H7 (cell line): Measurements from ENCODE around the gene GAGE12E. TPM values are rescaled to one million over a fixed set of nuclear protein-coding genes. Genes with fewer than 3 reads are reported as not detected.
"Not testable (repeated sequence)": the region's sequence is repeated elsewhere in the genome, so short reads cannot be mapped to it uniquely, and the experiment has no call there.

Experiments used
- DNase-seq: peaks from one replicate; pipeline ENCODE4 v3.0.0; 2012
- H3K27me3 ChIP-seq: 2 replicates; pipeline ENCODE4 v1.6.0; 2011; ENCODE audit warnings: mild to moderate bottlenecking, low read length; ENCODE audit not compliant: control insufficient read depth, insufficient read depth
- H3K36me3 ChIP-seq: replicated peaks from 2 replicates; pipeline ENCODE4 v1.5.1; 2011; ENCODE audit warnings: low read length; ENCODE audit not compliant: control insufficient read depth, insufficient read depth
- H3K4me3 ChIP-seq: 2 replicates; pipeline ENCODE4 v1.5.1; 2011; ENCODE audit warnings: low read depth, mild to moderate bottlenecking, control low read depth, low read length, moderate library complexity; ENCODE audit not compliant: insufficient read depth
- total RNA-seq: library from RNA; depleted of rRNA; stranded (reverse); fragments of >200 nt; shearing (Covaris generic); gene quantifications from 2 replicates; pipeline ENCODE4 v1.2.3, GENCODE V29; 2014; rRNA removed

Gene GAGE12E, protein sequence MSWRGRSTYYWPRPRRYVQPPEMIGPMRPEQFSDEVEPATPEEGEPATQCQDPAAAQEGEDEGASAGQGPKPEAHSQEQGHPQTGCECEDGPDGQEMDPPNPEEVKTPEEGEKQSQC
- total RNA-seq, result not detected in 2 replicates

DNA sequence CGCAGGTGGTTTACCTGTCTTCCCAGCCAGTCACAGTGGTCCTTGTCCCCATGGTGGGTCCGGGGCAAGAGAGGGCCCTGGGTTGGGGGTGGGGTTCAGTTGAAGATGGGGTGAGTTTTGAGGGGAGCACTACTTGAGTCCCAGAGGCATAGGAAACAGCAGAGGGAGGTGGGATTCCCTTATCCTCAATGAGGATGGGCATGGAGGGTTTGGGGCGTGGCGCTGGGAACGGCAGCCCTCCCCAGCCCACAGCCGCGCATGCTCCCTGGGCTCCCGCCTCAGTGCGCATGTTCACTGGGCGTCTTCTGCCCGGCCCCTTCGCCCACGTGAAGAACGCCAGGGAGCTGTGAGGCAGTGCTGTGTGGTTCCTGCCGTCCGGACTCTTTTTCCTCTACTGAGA is at the start of gene GAGE12E:
Gene GAGE12E (plus strand): TSS at position 301 of the 400 bp plus-strand sequence. CDS start 1,155 bp downstream, outside the sequence.
- H3K36me3 ChIP-seq, H3K27me3 ChIP-seq, DNase-seq, H3K4me3 ChIP-seq: not testable (repeated sequence)

DNA sequence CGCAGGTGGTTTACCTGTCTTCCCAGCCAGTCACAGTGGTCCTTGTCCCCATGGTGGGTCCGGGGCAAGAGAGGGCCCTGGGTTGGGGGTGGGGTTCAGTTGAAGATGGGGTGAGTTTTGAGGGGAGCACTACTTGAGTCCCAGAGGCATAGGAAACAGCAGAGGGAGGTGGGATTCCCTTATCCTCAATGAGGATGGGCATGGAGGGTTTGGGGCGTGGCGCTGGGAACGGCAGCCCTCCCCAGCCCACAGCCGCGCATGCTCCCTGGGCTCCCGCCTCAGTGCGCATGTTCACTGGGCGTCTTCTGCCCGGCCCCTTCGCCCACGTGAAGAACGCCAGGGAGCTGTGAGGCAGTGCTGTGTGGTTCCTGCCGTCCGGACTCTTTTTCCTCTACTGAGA is 19.2 kb upstream of the GAGE12E start, which contains the start of gene GAGE12C:
Gene GAGE12C (plus strand): TSS at position 301 of the 400 bp plus-strand sequence. CDS start 1,155 bp downstream, outside the sequence.
- H3K4me3 ChIP-seq, H3K36me3 ChIP-seq, DNase-seq, H3K27me3 ChIP-seq: not testable (repeated sequence)

DNA sequence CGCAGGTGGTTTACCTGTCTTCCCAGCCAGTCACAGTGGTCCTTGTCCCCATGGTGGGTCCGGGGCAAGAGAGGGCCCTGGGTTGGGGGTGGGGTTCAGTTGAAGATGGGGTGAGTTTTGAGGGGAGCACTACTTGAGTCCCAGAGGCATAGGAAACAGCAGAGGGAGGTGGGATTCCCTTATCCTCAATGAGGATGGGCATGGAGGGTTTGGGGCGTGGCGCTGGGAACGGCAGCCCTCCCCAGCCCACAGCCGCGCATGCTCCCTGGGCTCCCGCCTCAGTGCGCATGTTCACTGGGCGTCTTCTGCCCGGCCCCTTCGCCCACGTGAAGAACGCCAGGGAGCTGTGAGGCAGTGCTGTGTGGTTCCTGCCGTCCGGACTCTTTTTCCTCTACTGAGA is 9.7 kb upstream of the GAGE12E start, which contains the start of gene GAGE12D:
Gene GAGE12D (plus strand): TSS at position 301 of the 400 bp plus-strand sequence. CDS start 1,155 bp downstream, outside the sequence.
- H3K4me3 ChIP-seq, result not testable (repeated sequence)

DNA sequence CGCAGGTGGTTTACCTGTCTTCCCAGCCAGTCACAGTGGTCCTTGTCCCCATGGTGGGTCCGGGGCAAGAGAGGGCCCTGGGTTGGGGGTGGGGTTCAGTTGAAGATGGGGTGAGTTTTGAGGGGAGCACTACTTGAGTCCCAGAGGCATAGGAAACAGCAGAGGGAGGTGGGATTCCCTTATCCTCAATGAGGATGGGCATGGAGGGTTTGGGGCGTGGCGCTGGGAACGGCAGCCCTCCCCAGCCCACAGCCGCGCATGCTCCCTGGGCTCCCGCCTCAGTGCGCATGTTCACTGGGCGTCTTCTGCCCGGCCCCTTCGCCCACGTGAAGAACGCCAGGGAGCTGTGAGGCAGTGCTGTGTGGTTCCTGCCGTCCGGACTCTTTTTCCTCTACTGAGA is 9.5 kb downstream of the GAGE12E start, which contains the start of gene GAGE12F:
Gene GAGE12F (plus strand): TSS at position 301 of the 400 bp plus-strand sequence. CDS start 1,155 bp downstream, outside the sequence.
- DNase-seq, result not testable (repeated sequence)

More for the DNA sequence above, 9.7 kb upstream of the GAGE12E start, which contains the start of gene GAGE12D:
- H3K36me3 ChIP-seq, DNase-seq, H3K27me3 ChIP-seq: not testable (repeated sequence)

DNA sequence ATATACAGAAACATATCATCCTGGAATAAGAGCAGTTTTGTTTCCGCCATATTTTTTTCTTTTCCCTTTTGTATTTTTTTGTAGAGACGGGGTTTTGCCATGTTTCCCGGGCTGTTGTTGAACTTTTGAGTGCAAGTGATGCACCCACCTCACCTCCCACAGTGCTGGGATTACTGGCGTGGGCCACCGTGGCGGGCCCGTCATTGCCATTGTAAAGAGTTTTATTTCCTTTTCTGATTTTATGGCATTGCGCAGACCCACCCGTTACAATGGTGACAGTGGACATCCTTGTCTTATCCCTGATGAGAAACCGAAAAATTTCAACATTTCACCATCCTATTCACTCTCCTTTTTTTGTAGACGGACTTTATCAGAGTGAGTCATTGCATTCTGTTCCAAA is 17.6 kb downstream of the GAGE12E start:
- not testable (repeated sequence) for DNase-seq, H3K36me3 ChIP-seq, H3K27me3 ChIP-seq, H3K4me3 ChIP-seq

More for the DNA sequence above, 9.5 kb downstream of the GAGE12E start, which contains the start of gene GAGE12F:
- H3K4me3 ChIP-seq, H3K27me3 ChIP-seq, H3K36me3 ChIP-seq: not testable (repeated sequence)

DNA sequence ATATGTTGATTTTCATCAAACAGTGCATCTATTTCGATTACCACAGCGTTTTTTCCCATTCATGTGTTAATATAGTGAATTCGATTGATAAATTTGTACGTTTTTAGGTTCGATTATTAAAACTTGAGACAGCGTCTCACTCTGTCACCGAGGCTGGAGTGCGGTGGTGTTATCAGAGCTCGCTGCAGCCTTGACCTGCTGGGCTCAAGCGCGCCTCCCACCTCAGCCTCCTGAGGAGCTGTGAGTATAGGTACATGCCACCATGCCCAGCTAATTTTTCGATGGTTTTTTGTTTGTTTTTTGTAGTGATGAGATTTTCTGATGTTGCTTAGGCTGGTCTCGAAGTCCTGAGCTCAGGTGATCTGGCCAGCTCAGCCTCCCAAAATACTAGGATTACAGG is 18.1 kb downstream of the GAGE12E start:
- not testable (repeated sequence) for H3K36me3 ChIP-seq, H3K27me3 ChIP-seq, H3K4me3 ChIP-seq, DNase-seq

DNA sequence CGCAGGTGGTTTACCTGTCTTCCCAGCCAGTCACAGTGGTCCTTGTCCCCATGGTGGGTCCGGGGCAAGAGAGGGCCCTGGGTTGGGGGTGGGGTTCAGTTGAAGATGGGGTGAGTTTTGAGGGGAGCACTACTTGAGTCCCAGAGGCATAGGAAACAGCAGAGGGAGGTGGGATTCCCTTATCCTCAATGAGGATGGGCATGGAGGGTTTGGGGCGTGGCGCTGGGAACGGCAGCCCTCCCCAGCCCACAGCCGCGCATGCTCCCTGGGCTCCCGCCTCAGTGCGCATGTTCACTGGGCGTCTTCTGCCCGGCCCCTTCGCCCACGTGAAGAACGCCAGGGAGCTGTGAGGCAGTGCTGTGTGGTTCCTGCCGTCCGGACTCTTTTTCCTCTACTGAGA is 19.0 kb downstream of the GAGE12E start, which contains the start of gene GAGE12G:
Gene GAGE12G (plus strand): TSS at position 301 of the 400 bp plus-strand sequence. CDS start 1,155 bp downstream, outside the sequence.
- H3K27me3 ChIP-seq, H3K4me3 ChIP-seq, DNase-seq, H3K36me3 ChIP-seq: not testable (repeated sequence)

DNA sequence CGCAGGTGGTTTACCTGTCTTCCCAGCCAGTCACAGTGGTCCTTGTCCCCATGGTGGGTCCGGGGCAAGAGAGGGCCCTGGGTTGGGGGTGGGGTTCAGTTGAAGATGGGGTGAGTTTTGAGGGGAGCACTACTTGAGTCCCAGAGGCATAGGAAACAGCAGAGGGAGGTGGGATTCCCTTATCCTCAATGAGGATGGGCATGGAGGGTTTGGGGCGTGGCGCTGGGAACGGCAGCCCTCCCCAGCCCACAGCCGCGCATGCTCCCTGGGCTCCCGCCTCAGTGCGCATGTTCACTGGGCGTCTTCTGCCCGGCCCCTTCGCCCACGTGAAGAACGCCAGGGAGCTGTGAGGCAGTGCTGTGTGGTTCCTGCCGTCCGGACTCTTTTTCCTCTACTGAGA is 28.6 kb downstream of the GAGE12E start, which contains the start of gene GAGE12H:
Gene GAGE12H (plus strand): TSS at position 301 of the 400 bp plus-strand sequence. CDS start 1,155 bp downstream, outside the sequence.
- not testable (repeated sequence) for DNase-seq, H3K36me3 ChIP-seq, H3K27me3 ChIP-seq, H3K4me3 ChIP-seq

DNA sequence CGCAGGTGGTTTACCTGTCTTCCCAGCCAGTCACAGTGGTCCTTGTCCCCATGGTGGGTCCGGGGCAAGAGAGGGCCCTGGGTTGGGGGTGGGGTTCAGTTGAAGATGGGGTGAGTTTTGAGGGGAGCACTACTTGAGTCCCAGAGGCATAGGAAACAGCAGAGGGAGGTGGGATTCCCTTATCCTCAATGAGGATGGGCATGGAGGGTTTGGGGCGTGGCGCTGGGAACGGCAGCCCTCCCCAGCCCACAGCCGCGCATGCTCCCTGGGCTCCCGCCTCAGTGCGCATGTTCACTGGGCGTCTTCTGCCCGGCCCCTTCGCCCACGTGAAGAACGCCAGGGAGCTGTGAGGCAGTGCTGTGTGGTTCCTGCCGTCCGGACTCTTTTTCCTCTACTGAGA is 38.1 kb downstream of the GAGE12E start, which contains the start of gene GAGE2A:
Gene GAGE2A (plus strand): TSS at position 301 of the 400 bp plus-strand sequence. CDS start 1,155 bp downstream, outside the sequence.
- not testable (repeated sequence) for DNase-seq, H3K4me3 ChIP-seq, H3K36me3 ChIP-seq, H3K27me3 ChIP-seq

DNA sequence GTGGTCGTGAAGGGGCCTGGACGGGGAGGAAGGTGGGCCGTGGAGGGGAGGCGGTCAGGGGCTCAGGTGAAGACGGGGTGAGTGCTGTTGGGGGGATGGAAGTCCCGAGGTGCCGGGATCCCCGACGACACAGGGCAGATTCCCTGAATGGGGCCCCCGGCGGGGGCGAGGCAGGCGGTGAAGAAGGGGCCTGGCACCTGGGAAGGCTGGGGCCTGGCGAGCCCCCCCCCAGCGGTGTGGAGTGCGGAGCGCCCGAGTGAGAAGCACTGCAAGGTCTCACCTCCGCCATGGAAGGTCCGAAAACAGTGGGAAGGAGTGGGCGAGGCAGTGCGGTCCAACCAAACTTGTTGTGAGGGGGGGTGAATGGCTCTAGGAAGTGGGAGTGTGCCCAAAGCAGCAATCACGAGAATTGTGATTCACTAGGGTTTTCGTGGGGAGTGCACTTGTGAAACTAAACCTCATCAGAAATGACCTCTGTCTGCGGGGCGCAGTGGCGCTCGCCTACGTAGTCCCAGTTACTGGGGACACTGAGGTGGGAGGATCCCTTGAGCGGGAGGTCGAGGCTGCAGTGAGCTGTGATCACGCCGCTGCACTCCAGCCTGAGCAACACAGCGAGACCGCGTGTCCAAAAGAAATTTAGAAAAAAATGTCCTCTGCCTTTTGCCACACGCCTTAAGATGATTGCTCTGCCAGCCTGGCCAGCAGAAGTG is 38.8 kb downstream of the GAGE12E start:
- not testable (repeated sequence) for H3K27me3 ChIP-seq, H3K36me3 ChIP-seq, H3K4me3 ChIP-seq, DNase-seq

DNA sequence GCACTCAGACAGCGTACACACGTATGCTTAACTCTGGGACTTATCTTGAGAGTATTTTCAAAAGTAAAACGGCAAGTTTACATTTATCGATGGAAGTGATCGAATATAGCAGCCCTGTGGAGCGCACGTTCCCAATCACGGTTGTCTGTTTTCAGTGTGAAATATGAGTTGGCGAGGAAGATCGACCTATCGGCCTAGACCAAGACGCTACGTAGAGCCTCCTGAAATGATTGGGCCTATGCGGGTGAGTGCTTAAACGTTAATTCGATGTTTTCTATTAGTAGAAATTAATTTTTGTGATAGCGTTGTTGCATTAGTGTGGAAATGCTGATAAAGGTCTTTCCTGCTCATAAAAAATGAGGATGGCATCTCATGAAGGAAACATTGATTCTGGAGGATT is 39.4 kb downstream of the GAGE12E start:
- H3K36me3 ChIP-seq, DNase-seq, H3K27me3 ChIP-seq, H3K4me3 ChIP-seq: not testable (repeated sequence)

DNA sequence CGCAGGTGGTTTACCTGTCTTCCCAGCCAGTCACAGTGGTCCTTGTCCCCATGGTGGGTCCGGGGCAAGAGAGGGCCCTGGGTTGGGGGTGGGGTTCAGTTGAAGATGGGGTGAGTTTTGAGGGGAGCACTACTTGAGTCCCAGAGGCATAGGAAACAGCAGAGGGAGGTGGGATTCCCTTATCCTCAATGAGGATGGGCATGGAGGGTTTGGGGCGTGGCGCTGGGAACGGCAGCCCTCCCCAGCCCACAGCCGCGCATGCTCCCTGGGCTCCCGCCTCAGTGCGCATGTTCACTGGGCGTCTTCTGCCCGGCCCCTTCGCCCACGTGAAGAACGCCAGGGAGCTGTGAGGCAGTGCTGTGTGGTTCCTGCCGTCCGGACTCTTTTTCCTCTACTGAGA is 47.6 kb downstream of the GAGE12E start, which contains the start of gene GAGE1:
Gene GAGE1 (plus strand): TSS at position 301 of the 400 bp plus-strand sequence. CDS start 1,155 bp downstream, outside the sequence.
- H3K36me3 ChIP-seq, DNase-seq, H3K4me3 ChIP-seq, H3K27me3 ChIP-seq: not testable (repeated sequence)
